Kidney (tissue), 14 donors: ENCODE data around the gene PTPRQ. TPM values are rescaled to one million over a fixed set of nuclear protein-coding genes. Genes with fewer than 3 reads are reported as not detected.

Source experiments
- DNase-seq, 5 donors: peaks; one replicate each; pipeline ENCODE4 v3.0.0-alpha.2; 2013 to 2020
- FAIRE-seq: peaks from 2 replicates; lab custom pipeline; 2012; peaks lifted over from hg19 to GRCh38; lab: Jason Lieb, UNC
- H3K27ac ChIP-seq, 2 donors: one replicate each; pipeline ENCODE4 v1.7.0; 2013; ENCODE audit warnings: low read depth in 2 of 2, low read length in 2 of 2, inconsistent platforms in 1 of 2
- H3K27me3 ChIP-seq: one replicate; pipeline ENCODE4 v1.7.1; 2013; ENCODE audit warnings: low read length, inconsistent platforms; ENCODE audit not compliant: control insufficient read depth, insufficient read depth
- H3K36me3 ChIP-seq, 3 donors: one replicate each; pipeline versions ENCODE4 v1.7.0 to v1.7.1; 2013; ENCODE audit warnings: low read length in 3 of 3, control low read depth in 1 of 3, inconsistent platforms in 1 of 3; ENCODE audit not compliant: insufficient read depth in 3 of 3, control insufficient read depth in 2 of 3
- H3K4me1 ChIP-seq, 3 donors: one replicate each; pipeline versions ENCODE4 v1.7.0 to v1.7.1; 2013; ENCODE audit warnings: low read length in 3 of 3, inconsistent platforms in 1 of 3, low read depth in 1 of 3; ENCODE audit not compliant: control insufficient read depth in 2 of 3, insufficient read depth in 2 of 3
- H3K4me3 ChIP-seq, 3 donors: one replicate each; pipeline versions ENCODE4 v1.7.0 to v1.8.1; 2013; ENCODE audit warnings: low read length in 3 of 3, control low read depth in 1 of 3, inconsistent platforms in 1 of 3
- H3K9ac ChIP-seq, 3 donors: one replicate each; pipeline versions ENCODE4 v1.7.0 to v1.7.1; 2013; ENCODE audit warnings: low read length in 3 of 3, control low read depth in 1 of 3, inconsistent platforms in 1 of 3
- H3K9me3 ChIP-seq, 3 donors: one replicate each; pipeline versions ENCODE4 v1.7.0 to v1.7.1; 2013; ENCODE audit warnings: low read length in 3 of 3, control low read depth in 1 of 3, inconsistent platforms in 1 of 3; ENCODE audit not compliant: control insufficient read depth in 2 of 3, insufficient read depth in 1 of 3
- CTCF ChIP-seq: IDR thresholded peaks from 3 replicates; pipeline ENCODE4 v1.5.1; 2012; ENCODE audit warnings: mild to moderate bottlenecking, moderate library complexity, borderline replicate concordance; ENCODE audit not compliant: insufficient read depth; ENCODE audit errors: extremely low read depth
- intact Hi-C: fragments of 100-400 bp; cut with DNase I; formaldehyde crosslinking; loops from one replicate; pipeline ENCODE4 v1.11.1; 2022
- polyA plus RNA-seq: library from polyadenylated mRNA; stranded (reverse); fragments of 350-450 nt; fragmentation: Illumina TruSeq; extraction: RNeasy Lipid Tissue Mini Kit (QIAGEN cat#74804); gene quantifications from one replicate; pipeline ENCODE4 v1.2.3, GENCODE V29; 2014; ENCODE audit warnings: low read depth, low replicate concordance; ENCODE audit not compliant: insufficient read depth
- total RNA-seq: library from RNA; stranded (reverse); fragmentation: NEBNext Ultra II Directional; extraction: Animal tissue kit (Norgen Biotek cat#: 25700); gene quantifications from one replicate; pipeline ENCODE4 v1.2.1, GENCODE V29; 2021
- donor health status: control.
- donor health status: control.
- donor health status: control.
- donor health status: control.
- donor health status: control.
- donor health status: DM: yes; HTN: yes; CAD: no.
- donor health status: Normal renal cell carcinoma (clear cell type).

The PTPRQ gene
- total and polyA plus RNA-seq, 2 donors from 2014 or later = 0.25 to 3.1 TPM

- Histone ChIP-seq H3K4me3 (no peak overlapping the region), H3K27me3 (no peaks in the 10 kb centered on the region), H3K27ac (no peak overlapping the region), H3K36me3 (no peaks in the 10 kb centered on the region), H3K9ac (no peak overlapping the region), H3K9me3 (no peaks in the 10 kb centered on the region), H3K4me1 (no peaks in the 10 kb centered on the region)
- TF ChIP-seq CTCF = no peak
- DNase-seq (no peak), FAIRE-seq (no peak)
- intact Hi-C loops = no loop called here
These were observed 47.1 kb downstream of the PTPRQ start for GRCh38 chr12:80491166-80491565.

- intact Hi-C loops = no loop called here
- H3K36me3 ChIP-seq = no peaks in the 10 kb centered on the region
- TF ChIP-seq CTCF = no peak
- no peaks in the 10 kb centered on the region for H3K4me1 ChIP-seq
- FAIRE-seq (no peak), DNase-seq (no peak)
- H3K9me3 ChIP-seq = no peaks in the 10 kb centered on the region
- H3K27me3 ChIP-seq = no peaks in the 10 kb centered on the region
- no peak overlapping the region for H3K27ac ChIP-seq
- H3K9ac ChIP-seq = no peak overlapping the region
- no peak overlapping the region for H3K4me3 ChIP-seq
These were observed 49.4 kb downstream of the PTPRQ start for GRCh38 chr12:80493466-80493865.

- H3K9ac ChIP-seq = no peak overlapping the region
- intact Hi-C loops = no loop called here
- no peak for TF ChIP-seq CTCF
- H3K9me3 ChIP-seq = no peaks in the 10 kb centered on the region
- no peaks in the 10 kb centered on the region for H3K36me3 ChIP-seq
- DNase-seq (peak in 1 of 5 donors; percentile 7), FAIRE-seq (no peak)
- no peak overlapping the region for H3K27ac ChIP-seq
- no peak overlapping the region for H3K4me3 ChIP-seq
- no peaks in the 10 kb centered on the region for H3K4me1 ChIP-seq
- no peaks in the 10 kb centered on the region for H3K27me3 ChIP-seq
These were observed 50.8 kb downstream of the PTPRQ start for GRCh38 chr12:80494836-80495235.

- Histone ChIP-seq H3K27me3 (no peaks in the 10 kb centered on the region), H3K36me3 (no peaks in the 10 kb centered on the region), H3K27ac (no peak overlapping the region), H3K9me3 (no peaks in the 10 kb centered on the region), H3K9ac (no peak overlapping the region), H3K4me1 (no peaks in the 10 kb centered on the region), H3K4me3 (no peak overlapping the region)
- DNase-seq (no peak), FAIRE-seq (no peak)
- no peak for TF ChIP-seq CTCF
- intact Hi-C loops = no loop called here
These were observed 54.2 kb downstream of the PTPRQ start for GRCh38 chr12:80498059-80498728.
